GM19372 (cell line): ENCODE measurements around the gene SARNP.

Experiments used
- ATAC-seq: cut with Tn5 transposase; IDR thresholded peaks from one replicate; pipeline ENCODE4 v1.9.1; 2021; ENCODE audit warnings: mild to moderate bottlenecking, low read depth, moderate library complexity; ENCODE audit not compliant: unreplicated experiment

The SARNP gene

GRCh38 chr12:55712700-55713415, 104.7 kb downstream of the SARNP start:
- no peak for ATAC-seq

GRCh38 chr12:55711786-55712553, 105.6 kb downstream of the SARNP start:
- no peak for ATAC-seq

GRCh38 chr12:55708695-55709233, 108.8 kb downstream of the SARNP start:
- ATAC-seq: no peak

DNA sequence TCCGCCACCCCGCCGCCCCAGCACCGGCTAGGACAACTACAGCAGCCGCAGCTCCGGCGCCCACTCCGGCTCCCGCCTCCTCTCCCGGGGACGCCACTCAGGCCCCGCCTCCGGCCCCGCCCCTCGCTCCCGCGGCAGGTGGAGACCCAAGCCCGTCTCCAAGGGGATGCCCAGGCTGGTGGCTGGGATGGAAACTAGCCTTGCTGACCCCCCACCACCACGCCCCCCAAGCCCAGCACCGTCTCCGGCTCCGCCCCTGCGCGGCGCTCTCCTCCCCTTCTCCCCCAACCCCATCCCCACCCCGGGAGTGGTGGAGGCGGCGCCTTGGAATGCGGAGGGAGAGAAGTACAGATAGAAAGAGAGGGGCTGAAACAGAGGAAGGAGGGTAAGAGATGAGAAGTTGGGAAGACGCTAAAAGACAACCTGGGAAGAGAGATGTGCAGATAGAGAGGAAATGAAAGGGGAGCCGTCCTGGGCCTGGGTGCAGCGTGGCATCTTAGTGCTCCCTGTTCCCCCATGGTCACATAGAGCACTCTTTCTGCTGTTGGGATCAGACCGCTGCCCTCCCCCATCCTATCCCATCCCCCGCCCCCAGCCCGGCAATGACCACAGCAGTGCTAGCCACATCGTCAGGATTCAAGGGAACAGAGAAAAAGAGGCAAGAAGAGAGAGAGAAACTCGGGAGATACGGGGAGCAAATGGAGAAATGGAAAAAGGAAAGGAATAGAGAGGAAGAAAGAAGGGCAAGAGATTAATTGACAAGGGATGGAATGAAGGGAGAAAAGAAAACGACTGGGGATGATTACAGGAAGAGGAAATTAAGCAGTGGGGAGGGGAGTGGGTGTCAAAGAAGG, 109.5 kb downstream of the SARNP start, which contains the start of gene ITGA7:
TSS of gene ITGA7 (minus strand) at position 64 of the 854 bp plus-strand sequence. CDS start 222 bp downstream, outside the sequence.
- ATAC-seq: no peak
